Esophagus (tissue), 2 donors: ENCODE measurements around the gene PLEKHS1. TPM values are rescaled to one million over a fixed set of nuclear protein-coding genes. Genes with fewer than 3 reads are reported as not detected.
"Not testable (repeated sequence)": the region's sequence is repeated elsewhere in the genome, so short reads cannot be mapped to it uniquely, and the experiment has no call there.

Source experiments
- H3K27ac ChIP-seq, 2 donors: one replicate each; pipeline ENCODE4 v1.5.1; 2013; ENCODE audit warnings: low read depth in 2 of 2, mild to moderate bottlenecking in 2 of 2, inconsistent platforms in 1 of 2, low read length in 1 of 2, moderate library complexity in 1 of 2
- H3K27me3 ChIP-seq, 2 donors: one replicate each; pipeline ENCODE4 v1.6.1; 2013; ENCODE audit warnings: low read length in 2 of 2, control low read depth in 1 of 2, mild to moderate bottlenecking in 1 of 2; ENCODE audit not compliant: insufficient read depth in 2 of 2, control insufficient read depth in 1 of 2
- H3K36me3 ChIP-seq, 2 donors: one replicate each; pipeline ENCODE4 v1.6.1; 2013; ENCODE audit warnings: low read length in 1 of 2; ENCODE audit not compliant: control insufficient read depth in 2 of 2, insufficient read depth in 2 of 2
- H3K4me1 ChIP-seq, 2 donors: one replicate each; pipeline ENCODE4 v1.6.1; 2013; ENCODE audit warnings: low read length in 1 of 2; ENCODE audit not compliant: control insufficient read depth in 2 of 2, insufficient read depth in 2 of 2
- H3K4me3 ChIP-seq, 2 donors: one replicate each; pipeline ENCODE4 v1.5.1; 2013; ENCODE audit warnings: low read length in 2 of 2, mild to moderate bottlenecking in 2 of 2, low read depth in 1 of 2, moderate library complexity in 1 of 2
- H3K9me3 ChIP-seq, 2 donors: one replicate each; pipeline ENCODE4 v1.6.1; 2013; ENCODE audit warnings: mild to moderate bottlenecking in 2 of 2, low read depth in 1 of 2, low read length in 1 of 2, moderate library complexity in 1 of 2; ENCODE audit not compliant: control insufficient read depth in 2 of 2, insufficient read depth in 1 of 2
- WGBS, 2 donors: extraction: QIAGEN DNeasy Blood & Tissue Kit; methylation state at CpG; one replicate each; pipeline ENCODE4 v1.1.7; 2013; 5-methylcytosine and 5-hydroxymethylcytosine counted together
- polyA plus RNA-seq, 2 donors: library from polyadenylated mRNA; stranded (reverse); fragments of 200-250 nt; gene quantifications; one replicate each; pipeline ENCODE4 v1.2.3, GENCODE V29; 2013
- donor health status: healthy with polysubstance abuse.
- donor health status: Bipolar disorder and iron deficiency.

The PLEKHS1 gene
- polyA plus RNA-seq, 2 donors, result 0.05 to 0.08 TPM

DNA sequence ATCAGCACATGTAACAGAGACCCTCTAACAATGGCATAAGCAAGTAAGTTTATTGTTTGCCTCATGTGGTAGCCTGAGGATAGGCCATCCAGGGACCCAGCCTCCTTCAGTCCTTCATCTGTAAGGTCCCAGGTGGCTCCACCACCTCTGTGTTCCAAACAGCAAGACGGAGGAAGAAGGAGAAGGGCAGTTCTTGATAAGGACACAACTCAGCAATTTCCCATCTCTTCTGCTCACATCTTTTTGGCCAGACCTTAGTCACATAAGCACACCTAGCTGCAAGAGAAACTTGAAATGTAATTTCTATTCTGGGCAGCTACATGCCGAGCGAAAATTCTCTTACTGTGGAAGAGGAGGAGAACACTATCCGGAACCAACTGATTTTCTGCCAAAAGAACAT is 68.5 kb downstream of the PLEKHS1 start:
- 91 to 92% methylated on average over 4 of the region's 4 CpGs for WGBS, 2 donors
- H3K27me3 ChIP-seq, result no peaks in the 10 kb centered on the region
- H3K4me3 ChIP-seq, result no peak overlapping the region
- no peaks in the 10 kb centered on the region for H3K9me3 ChIP-seq
- H3K36me3 ChIP-seq, result no peaks in the 10 kb centered on the region
- H3K27ac ChIP-seq, result no peak overlapping the region
- H3K4me1 ChIP-seq, result no peaks in the 10 kb centered on the region

DNA sequence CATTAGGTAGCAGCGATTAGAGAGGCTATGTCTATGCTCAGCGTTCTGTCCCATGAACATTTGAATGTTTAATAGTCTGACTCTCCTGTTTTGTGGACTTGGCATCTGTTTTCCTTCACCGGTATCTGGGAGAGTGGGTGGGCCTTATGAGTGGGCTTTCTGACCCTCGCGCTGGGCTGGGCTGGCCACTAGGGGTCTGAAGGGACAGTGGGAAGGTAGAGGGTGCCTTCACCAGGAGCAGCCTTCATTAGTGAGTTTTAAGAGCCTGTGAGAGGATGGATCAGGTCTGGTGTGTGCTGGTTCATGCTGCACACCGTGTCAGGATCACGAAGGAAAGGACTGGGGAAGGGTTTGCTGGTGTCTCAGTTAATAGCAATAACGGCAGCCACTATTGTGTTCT is 69.0 kb downstream of the PLEKHS1 start:
- no peaks in the 10 kb centered on the region for H3K4me1 ChIP-seq
- no peaks in the 10 kb centered on the region for H3K9me3 ChIP-seq
- H3K27me3 ChIP-seq, result no peaks in the 10 kb centered on the region
- H3K27ac ChIP-seq, result no peak overlapping the region
- no peak overlapping the region for H3K4me3 ChIP-seq
- no peaks in the 10 kb centered on the region for H3K36me3 ChIP-seq
- WGBS, 2 donors, result 63 to 69% methylated on average over 8 of the region's 8 CpGs

DNA sequence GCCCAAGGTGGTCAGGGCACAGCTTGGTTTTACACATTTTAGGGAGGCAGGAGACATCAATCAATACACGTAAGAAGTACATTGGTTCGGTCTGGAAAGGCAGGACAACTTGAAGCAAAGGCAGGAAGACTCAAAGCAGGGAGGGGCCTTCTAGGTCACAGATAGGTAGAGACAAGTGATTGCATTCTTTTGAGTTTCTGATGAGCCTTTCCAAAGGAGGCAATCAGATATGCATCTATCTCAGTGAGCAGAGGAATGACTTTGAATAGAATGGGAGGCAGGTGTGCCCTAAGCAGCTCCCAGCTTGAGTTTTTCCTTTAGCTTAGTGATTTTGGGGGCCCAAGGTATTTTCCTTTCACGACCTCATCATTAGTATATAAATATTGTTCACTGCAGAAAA is 69.8 kb downstream of the PLEKHS1 start:
- WGBS, 2 donors, result 72 to 89% methylated on average over 3 of the region's 3 CpGs
- H3K36me3 ChIP-seq, H3K9me3 ChIP-seq, H3K27me3 ChIP-seq, H3K4me3 ChIP-seq, H3K4me1 ChIP-seq, H3K27ac ChIP-seq: not testable (repeated sequence)

DNA sequence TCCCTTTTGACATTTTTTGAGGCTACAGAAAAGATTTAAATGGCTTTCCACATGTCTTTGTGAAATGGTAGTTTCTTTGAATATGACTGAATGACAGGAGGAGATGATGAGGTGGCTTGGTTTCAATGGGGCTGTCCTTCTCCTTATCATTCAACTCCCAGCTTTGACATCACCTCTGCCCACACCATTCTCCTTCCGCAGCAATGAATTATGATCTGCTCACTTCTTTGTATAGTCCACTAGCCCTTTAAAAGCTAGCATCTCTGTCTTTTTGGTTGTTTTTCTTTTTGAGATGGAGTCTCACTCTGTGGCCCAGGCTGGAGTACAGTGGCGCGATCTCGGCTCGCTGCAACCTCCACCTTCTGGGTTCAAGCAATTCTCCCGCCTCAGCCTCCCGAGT is 70.7 kb downstream of the PLEKHS1 start:
- no peaks in the 10 kb centered on the region for H3K4me1 ChIP-seq
- no peaks in the 10 kb centered on the region for H3K36me3 ChIP-seq
- no peaks in the 10 kb centered on the region for H3K9me3 ChIP-seq
- H3K4me3 ChIP-seq, result no peak overlapping the region
- WGBS, 2 donors, result 98% methylated on average over 7 of the region's 7 CpGs
- H3K27ac ChIP-seq, result no peak overlapping the region
- no peaks in the 10 kb centered on the region for H3K27me3 ChIP-seq

DNA sequence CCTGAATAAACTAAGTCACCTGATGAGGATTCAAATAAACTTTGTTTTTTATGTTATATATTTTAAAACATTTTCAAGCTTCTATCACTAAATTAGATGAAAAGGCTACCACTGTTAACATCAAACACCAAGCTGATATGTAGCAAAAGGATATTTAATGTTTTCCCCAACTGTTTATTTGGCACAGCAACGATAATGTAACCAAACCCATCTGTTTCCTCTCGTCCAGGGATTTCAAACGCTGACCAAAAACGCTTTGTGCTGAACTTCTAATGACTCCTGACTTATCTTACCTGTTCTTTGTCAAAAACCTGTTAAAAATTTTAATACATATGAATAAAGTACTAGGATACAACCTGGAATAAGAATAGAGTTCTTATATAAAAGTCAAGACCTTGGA is 71.9 kb downstream of the PLEKHS1 start:
- Histone ChIP-seq H3K9me3 (no peaks in the 10 kb centered on the region), H3K4me1 (no peaks in the 10 kb centered on the region), H3K27ac (no peak overlapping the region), H3K4me3 (no peak overlapping the region), H3K27me3 (no peaks in the 10 kb centered on the region), H3K36me3 (no peaks in the 10 kb centered on the region)
- 50 to 58% methylated on average over 4 of the region's 4 CpGs for WGBS, 2 donors

DNA sequence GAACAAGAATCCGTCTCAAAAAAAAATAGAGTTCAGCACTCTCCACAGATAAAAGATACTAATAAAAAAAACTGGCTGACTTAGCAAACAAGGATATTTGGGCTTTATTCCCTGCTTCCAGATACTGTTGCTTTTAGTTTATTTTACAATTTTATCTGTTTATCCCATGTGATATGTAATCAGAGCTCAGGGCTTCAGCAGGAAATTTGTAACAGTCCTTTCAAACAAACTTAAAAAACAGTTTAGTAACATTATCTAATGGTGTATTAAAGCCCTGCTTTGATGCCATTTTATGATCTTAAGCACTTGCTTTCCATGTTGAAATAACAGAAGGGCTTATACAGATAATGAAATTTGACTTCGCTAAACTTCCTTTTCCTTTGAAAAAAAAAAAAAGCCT is 74.3 kb downstream of the PLEKHS1 start:
- Histone ChIP-seq H3K27me3 (no peaks in the 10 kb centered on the region), H3K36me3 (no peaks in the 10 kb centered on the region), H3K4me3 (no peak overlapping the region), H3K9me3 (no peaks in the 10 kb centered on the region), H3K27ac (no peak overlapping the region), H3K4me1 (no peaks in the 10 kb centered on the region)
- WGBS, 2 donors, result 67 to 88% methylated on average over 2 of the region's 2 CpGs

DNA sequence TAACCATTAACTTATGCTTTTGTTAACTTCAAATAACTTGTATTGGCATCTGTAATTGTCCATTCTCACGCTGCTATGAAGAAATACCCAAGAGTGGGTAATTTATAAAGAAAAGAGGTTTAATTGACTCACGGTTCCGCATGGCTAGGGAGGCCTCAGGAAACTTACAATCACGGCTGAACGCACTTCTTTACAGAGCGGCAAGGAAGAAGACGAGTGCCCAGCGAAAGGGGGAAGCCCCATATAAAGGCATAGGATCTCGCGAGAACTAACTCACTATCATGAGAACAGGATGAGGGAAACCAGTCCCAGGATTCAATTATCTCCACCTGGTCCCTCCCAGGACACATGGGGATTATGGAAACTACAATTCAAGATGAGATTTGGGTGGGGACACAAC is 77.1 kb downstream of the PLEKHS1 start:
- 87 to 90% methylated on average over 10 of the region's 10 CpGs for WGBS, 2 donors
- H3K4me1 ChIP-seq, H3K4me3 ChIP-seq, H3K27ac ChIP-seq, H3K9me3 ChIP-seq, H3K36me3 ChIP-seq, H3K27me3 ChIP-seq: not testable (repeated sequence)

Other genes starting within 250 kb of the PLEKHS1 start
- gene HABP2, start 198.6 kb upstream of the PLEKHS1 start, polyA plus RNA-seq, result not detected
- under 1 TPM; 0.02 to 0.04 TPM for gene NRAP, start 87.6 kb upstream of the PLEKHS1 start, polyA plus RNA-seq
- gene CASP7, start 71.8 kb upstream of the PLEKHS1 start, polyA plus RNA-seq, result 10 to 100 TPM in 1 of 2 donors, 1 to 10 TPM in 1; 8.3 to 11.0 TPM
- gene DCLRE1A, start 102.4 kb downstream of the PLEKHS1 start, polyA plus RNA-seq, result 1 to 10 TPM; 2.5 to 2.7 TPM
- 1 to 10 TPM; 3.2 to 3.7 TPM for gene NHLRC2, start 103.0 kb downstream of the PLEKHS1 start, polyA plus RNA-seq